HCEC 1CT (cell line): ENCODE data around the gene CCDC90B.
A peak's percentile ranks its signal among the peaks of the same experiment; 100 is the strongest.
"Not testable (repeated sequence)": the region's sequence is repeated elsewhere in the genome, so short reads cannot be mapped to it uniquely, and the experiment has no call there.

ENCODE experiments used
- DNase-seq: peaks from one replicate; pipeline ENCODE4 v3.0.0-alpha.2; 2017

Gene CCDC90B

DNA sequence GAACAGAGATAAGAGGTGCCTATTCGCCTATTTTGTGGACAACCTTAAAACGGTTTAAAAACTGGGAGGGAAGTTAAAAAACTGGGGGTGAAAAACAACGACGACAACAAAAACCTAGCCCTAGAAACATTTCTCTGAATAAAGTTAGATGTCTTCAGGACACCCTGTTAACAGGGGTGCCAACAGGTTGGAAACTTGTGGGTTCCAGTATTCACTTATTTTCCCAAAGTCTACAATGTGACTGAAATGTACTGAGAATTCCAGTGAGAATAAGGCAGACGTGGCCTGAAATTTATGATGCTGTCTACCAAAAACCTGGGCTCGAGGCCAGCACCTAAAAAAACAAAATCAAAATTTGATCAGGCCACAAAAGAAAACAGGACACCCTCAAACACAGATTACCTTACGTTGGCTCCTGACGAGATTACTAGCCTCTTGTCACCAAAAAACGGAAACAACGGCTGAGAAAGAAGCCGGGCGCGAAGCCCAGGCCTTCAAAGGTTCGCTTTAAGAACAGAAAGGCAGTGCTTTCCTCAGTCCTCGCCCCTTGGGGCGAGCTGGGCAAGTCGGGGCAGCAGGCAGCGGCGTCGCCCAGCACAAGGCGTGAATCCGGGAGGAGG is 906 bp downstream of the CCDC90B start:
- no peak for DNase-seq

DNA sequence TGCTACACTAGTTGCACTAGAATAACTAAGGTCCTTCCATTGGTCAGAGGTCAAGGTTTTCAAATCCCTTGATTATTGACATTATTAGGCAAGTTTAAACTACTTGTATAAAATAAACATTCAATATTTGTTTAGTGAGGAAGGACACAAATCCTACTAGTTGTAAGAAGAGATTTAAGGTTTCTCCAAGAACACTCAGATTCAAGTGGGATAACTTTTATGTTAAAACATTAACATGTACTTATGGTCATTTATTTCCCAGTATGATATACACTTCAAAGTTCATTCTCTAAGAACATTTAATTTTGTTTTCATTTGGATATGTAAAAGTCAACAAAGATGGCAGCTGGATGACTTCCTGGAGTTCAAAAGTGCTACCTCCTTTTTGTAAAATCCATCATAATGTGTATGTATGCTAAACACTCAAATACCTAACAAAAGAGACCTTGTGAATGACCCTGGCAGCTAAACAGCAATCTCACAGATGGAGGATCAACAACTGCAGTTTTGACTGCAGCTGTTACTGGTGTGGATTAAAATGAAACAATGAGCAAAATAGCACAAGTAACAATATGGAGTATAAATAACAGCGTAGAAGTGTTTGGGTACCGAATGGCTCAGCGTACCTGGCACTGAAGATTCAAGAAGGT is 1.5 kb downstream of the CCDC90B start:
- no peak for DNase-seq

DNA sequence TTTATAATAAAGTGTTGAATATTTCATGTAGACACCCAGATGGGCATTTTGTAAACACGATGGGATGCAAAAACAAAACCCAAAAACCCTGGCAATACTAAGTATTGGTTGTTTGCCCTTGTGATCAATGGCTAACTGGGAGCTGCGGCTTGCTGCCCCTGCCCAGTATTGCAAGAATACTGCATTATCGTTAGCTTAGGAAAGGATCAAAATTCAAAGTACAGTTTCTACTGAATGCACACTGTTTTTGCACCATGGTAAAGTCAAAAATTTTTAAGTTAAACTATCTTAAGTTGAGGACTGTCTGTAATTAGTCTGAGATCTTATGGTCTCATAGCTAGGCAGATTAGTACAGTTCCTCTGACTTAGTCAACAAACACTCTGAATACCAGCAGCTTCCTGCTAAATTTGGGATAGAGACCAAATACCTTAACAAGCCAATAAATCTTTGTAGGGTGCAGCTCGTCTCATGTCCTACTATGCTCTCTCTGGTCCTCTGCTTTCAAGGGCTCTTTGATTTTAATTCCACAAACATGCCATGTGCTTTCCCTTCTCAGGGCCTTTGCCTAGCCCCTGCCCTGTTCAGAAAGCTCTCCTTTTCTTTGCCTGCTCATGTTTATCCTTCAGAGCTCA is 4.0 kb downstream of the CCDC90B start:
- DNase-seq: no peak

DNA sequence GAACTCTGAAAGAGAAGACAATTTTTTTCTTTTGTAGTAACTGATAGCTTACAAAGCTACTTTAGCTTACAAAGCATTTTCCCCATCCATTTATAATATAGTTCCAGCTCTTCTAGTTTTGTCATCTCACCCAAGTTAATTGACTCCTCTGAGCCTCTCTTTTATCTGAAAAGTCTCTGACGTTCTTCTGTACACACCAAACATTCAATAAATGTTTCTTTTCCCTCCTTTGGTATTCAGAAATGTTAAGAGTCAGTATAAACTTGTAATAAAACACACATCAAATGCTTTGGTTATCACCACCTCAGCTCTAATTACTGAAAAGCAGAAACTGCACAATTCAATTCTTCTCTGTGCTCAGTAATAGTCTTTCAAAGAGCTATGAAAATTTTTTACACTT is 5.9 kb downstream of the CCDC90B start:
- DNase-seq: no peak

GRCh38 chr11:83278351-83278750 is 7.8 kb downstream of the CCDC90B start:
- DNase-seq: no peak

GRCh38 chr11:83275888-83276641 is 10.1 kb downstream of the CCDC90B start:
- no peak for DNase-seq

GRCh38 chr11:83272627-83273026 is 13.5 kb downstream of the CCDC90B start:
- DNase-seq: peak; percentile 82

GRCh38 chr11:83271734-83272133 is 14.4 kb downstream of the CCDC90B start:
- DNase-seq: not testable (repeated sequence)

GRCh38 chr11:83269080-83269479 is 17.1 kb downstream of the CCDC90B start:
- not testable (repeated sequence) for DNase-seq

DNA sequence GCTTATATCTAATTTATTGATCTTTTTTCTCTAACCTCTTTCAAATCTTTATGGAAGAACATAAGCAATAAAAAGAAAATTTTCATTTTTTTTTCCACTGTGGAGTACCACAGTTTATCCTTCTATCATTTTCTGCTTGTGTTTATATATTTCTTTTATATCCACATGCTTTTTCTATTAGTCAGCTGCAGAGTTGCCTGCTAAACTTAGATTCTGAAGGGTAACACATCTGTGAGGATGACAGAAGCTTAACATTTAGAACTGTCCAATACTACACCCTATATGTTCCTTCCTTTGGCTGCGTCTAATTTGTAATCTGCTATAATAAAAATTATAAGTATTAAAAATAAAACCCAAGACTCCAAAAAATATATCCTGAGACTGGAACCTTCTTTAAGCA is 20.8 kb downstream of the CCDC90B start:
- peak; percentile 39 for DNase-seq

GRCh38 chr11:83259559-83259958 is 26.6 kb downstream of the CCDC90B start:
- DNase-seq: no peak

GRCh38 chr11:83257761-83258168 is 28.4 kb downstream of the CCDC90B start:
- DNase-seq: peak; percentile 94

DNA sequence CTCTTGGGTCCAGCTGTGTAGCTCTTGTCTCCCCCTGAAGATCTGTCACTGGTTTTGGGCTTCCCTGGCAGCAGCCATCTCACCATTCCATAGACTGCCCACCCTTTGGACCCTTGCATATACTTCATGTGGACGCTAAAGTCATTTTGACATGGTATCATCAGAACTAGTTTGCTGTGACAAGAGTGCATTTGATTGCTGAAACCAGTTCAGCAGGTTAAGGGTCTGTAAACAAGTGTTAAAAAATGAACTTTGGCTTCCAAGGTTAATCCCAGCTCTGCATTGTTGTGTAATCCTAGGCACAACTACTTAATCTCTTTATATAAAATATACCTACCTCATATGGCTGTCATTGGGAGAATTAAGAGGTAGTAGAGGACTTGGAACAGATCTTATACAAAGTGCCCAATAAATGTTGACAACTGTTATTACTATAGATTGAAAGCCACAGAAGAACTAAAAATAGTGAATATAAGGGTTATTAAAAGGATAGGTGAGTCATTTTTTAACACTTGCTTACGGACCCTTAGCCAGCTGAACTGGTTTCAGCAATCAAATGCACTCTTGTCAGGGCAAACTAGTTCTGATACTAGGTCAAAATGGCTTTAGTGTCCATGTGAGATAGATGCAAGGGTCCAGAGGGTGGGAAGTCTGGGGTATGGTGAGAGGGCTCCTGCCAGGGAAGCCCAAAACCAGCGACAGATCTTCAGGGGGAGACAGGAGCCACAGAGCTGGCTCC is 29.4 kb downstream of the CCDC90B start:
- no peak for DNase-seq

GRCh38 chr11:83255366-83255765 is 30.8 kb downstream of the CCDC90B start:
- DNase-seq: no peak

GRCh38 chr11:83252941-83253340 is 33.2 kb downstream of the CCDC90B start:
- no peak for DNase-seq

DNA sequence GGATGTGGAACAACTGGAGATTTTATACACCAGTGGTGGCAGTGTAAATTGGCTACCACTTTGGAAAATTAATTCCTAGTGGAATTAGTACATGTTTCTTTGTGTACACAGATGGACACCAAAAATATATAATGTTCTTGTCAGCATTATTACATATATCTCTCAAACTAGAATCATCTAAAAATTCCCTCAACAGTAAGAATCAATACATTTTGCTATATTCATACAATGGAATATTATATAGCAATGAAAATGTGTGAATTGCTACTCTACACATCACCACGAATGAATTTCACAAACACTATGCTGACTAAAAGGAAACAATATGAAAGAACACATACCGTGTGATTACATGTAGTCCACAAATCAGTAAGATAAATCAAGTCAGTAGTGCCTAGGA is 33.9 kb downstream of the CCDC90B start:
- DNase-seq: no peak

- DNase-seq: peak; percentile 40
Observed at GRCh38 chr11:83249972-83250593, 36.1 kb downstream of the CCDC90B start.

GRCh38 chr11:83249445-83249844 is 36.7 kb downstream of the CCDC90B start:
- no peak for DNase-seq

- DNase-seq: peak; percentile 75
Observed at GRCh38 chr11:83241291-83241946, 44.7 kb downstream of the CCDC90B start.

DNA sequence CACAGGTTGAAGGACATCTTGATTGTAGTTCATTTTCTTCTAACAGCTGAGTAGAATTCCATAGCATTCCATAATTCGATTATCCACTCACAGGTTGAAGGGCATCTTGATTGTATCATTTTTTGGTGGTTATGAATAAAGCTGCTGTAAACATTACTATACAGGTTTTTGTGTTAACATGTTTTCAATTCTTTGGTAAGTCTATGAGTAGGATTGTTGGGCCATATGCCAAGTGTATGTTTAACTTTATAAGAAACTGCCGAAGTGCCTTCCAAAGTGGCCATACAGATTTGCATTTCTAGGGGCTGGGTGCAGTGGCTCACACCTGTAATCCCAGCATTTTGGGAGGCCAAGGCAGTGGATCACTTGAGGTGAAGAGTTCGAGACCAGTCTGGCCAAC is 48.1 kb downstream of the CCDC90B start:
- no peak for DNase-seq

DNA sequence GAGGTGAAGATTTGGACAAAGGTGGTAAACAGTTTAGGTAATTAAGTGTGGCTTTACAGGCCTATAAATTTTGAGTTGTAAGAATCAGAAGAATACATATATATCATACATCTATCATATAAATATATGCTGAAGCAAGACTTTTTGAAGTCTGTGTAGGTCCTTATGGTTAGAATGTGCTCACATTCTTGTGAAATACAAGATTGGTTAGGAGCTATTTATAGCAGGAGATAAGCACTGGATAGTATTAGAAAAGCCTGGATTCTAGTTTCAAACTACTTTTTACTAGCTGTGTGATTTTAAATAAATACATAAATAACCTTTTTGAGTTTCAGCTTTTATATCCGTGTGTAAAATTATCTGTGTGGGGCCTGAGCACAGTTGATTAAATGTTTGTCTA is 50.3 kb downstream of the CCDC90B start:
- no peak for DNase-seq

GRCh38 chr11:83223457-83223856 is 62.7 kb downstream of the CCDC90B start:
- DNase-seq: no peak
